Measurements from ENCODE around the gene C6orf132. TPM values are rescaled to one million over a fixed set of nuclear protein-coding genes. Genes with fewer than 3 reads are reported as not detected.

The C6orf132 gene
- total RNA-seq, 4 donors from 2014 or later: 0.83 to 2.1 (median 1.6) TPM

DNA sequence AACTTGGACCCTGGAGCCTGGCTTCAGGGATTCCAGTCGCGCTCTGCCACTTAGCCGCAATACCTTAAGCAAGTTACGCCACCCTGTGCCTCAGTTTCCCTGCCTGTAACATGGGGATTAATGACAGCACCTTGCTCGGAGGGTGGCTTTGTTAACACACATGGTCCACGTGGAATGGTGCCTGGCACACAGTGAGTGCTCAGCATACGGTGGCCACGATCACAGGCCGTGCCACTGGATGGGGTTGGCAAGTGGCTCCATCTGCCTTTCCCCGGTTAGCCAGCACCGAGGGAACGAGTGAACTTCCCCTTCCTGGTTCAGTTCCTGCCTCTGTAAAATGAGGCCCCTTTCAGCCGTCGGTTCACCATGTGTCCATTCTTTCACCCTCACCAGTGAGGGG, 17.2 kb downstream of the C6orf132 start:
- Histone ChIP-seq H3K27ac (replicated peaks in 1 of 4) (no peak overlapping the region), H3K9me3 (no peaks in the 10 kb centered on the region), H3K27me3 (no peaks in the 10 kb centered on the region), H3K36me3 (no peaks in the 10 kb centered on the region), H3K4me1 (peaks cover 0 to 4% (median 0%) of the 10 kb centered on the region in 4 donors), H3K4me3 (no peak overlapping the region)
- WGBS: 81% methylated on average over 14 of the region's 14 CpGs
- DNase-seq (ENCODE audit: extremely low spot score): no peak
- TF ChIP-seq, protein P1, sequence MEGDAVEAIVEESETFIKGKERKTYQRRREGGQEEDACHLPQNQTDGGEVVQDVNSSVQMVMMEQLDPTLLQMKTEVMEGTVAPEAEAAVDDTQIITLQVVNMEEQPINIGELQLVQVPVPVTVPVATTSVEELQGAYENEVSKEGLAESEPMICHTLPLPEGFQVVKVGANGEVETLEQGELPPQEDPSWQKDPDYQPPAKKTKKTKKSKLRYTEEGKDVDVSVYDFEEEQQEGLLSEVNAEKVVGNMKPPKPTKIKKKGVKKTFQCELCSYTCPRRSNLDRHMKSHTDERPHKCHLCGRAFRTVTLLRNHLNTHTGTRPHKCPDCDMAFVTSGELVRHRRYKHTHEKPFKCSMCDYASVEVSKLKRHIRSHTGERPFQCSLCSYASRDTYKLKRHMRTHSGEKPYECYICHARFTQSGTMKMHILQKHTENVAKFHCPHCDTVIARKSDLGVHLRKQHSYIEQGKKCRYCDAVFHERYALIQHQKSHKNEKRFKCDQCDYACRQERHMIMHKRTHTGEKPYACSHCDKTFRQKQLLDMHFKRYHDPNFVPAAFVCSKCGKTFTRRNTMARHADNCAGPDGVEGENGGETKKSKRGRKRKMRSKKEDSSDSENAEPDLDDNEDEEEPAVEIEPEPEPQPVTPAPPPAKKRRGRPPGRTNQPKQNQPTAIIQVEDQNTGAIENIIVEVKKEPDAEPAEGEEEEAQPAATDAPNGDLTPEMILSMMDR (IDR thresholded peaks at IDR 0.05): no peak
- TF ChIP-seq POLR2A (IDR thresholded peaks at IDR 0.05; ENCODE audit: low read depth): no peak
- no peak for TF ChIP-seq POLR2AphosphoS5 (IDR thresholded peaks at IDR 0.05)
- no peak for TF ChIP-seq EP300 (IDR thresholded peaks at IDR 0.05)
- intact Hi-C loops (cut with DNase I): no loop called here

DNA sequence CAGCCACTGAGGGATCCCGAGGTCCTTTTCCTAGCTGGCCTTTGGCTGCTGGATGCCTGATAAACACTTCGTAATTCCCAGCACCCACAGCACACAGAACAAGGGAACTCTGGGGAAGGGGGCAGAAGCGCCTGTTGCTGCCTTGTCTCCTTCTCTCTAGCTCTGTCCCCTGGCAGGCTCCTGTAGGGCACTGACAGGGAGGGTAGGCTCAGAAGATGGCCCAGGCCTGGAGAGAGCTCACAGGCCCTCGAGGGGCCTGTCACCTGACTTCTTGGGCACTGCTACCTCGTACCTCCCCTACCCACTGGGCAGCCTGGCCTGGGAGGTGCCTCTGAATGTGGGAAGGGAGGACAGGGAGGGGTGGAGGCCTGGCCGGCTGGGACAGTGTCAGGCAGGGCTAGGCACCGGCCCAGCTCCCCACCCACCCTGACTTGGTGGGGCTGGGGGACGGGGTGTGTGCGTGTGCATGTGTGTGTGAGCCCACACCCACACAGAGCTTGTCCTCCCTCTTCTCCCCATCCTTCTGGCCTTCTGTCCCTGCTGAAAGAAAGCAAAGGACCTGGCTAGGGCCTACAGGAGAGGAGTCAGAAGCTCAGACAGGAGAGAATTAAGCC, 18.1 kb downstream of the C6orf132 start:
- peak overlapping the region in 1 of 4 donors; percentile 34 for H3K27ac ChIP-seq (replicated peaks in 1 of 4)
- 80% methylated on average over 7 of the region's 9 CpGs for WGBS
- peaks cover 0 to 4% (median 0%) of the 10 kb centered on the region in 4 donors for H3K4me1 ChIP-seq

DNA sequence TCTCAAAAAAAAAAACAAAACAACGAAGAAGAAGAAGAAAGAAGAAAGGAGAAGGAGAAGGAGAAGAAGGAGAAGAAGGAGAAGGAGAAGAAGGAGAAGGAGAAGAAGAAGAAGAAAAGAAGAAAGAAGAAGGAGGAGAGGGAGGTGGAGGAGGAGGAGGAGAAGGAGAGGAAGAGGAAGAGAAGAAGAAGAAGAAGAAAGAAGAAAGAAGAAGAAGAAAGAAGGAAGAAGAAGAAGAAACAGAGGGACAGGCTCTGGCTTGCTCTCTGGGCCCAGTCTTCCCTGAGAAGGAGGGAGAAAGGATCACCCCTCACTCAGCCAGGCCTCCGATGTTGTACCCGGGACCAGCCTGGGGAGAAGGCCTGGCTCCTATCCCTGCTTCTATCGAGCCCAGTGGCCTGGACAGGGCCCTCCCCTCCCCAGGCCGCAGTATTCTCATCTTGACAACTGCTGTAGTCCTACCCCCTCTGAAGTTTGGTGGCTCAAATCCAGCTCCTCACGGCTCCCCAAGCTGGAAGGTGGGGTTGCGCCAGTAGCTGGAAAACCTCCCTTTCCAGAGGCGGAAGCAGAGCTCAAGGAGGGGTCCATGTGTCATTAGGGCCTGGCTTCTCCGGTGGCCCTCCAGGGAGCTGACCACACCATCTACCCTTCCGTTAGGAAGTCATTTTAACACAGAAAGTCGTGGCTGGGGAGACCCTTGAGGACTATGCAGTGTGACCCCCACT, 18.9 kb downstream of the C6orf132 start:
- Histone ChIP-seq H3K27me3 (no peaks in the 10 kb centered on the region), H3K9me3 (no peaks in the 10 kb centered on the region), H3K4me3 (no peak overlapping the region), H3K36me3 (no peaks in the 10 kb centered on the region), H3K27ac (replicated peaks in 1 of 4) (peak overlapping the region in 1 of 4 donors; percentile 34), H3K4me1 (peaks cover 2 to 4% (median 2%) of the 10 kb centered on the region in 4 donors)
- no peak for TF ChIP-seq EP300 (IDR thresholded peaks at IDR 0.05)
- TF ChIP-seq POLR2AphosphoS5 (IDR thresholded peaks at IDR 0.05): no peak
- no peak for TF ChIP-seq POLR2A (IDR thresholded peaks at IDR 0.05; ENCODE audit: low read depth)
- TF ChIP-seq, protein P1 (IDR thresholded peaks at IDR 0.05): no peak
- DNase-seq (ENCODE audit: extremely low spot score): no peak
- 83% methylated on average over 8 of the region's 11 CpGs for WGBS
- intact Hi-C loops (cut with DNase I): no loop called here

More for the DNA sequence above, 18.1 kb downstream of the C6orf132 start:
- intact Hi-C loops (cut with DNase I): no loop called here
- H3K9me3 ChIP-seq: no peaks in the 10 kb centered on the region
- DNase-seq (ENCODE audit: extremely low spot score): no peak
- H3K27me3 ChIP-seq: no peaks in the 10 kb centered on the region
- no peaks in the 10 kb centered on the region for H3K36me3 ChIP-seq
- TF ChIP-seq POLR2AphosphoS5 (IDR thresholded peaks at IDR 0.05): no peak
- TF ChIP-seq, protein P1 (IDR thresholded peaks at IDR 0.05): no peak
- no peak for TF ChIP-seq POLR2A (IDR thresholded peaks at IDR 0.05; ENCODE audit: low read depth)
- no peak for TF ChIP-seq EP300 (IDR thresholded peaks at IDR 0.05)
- no peak overlapping the region for H3K4me3 ChIP-seq

DNA sequence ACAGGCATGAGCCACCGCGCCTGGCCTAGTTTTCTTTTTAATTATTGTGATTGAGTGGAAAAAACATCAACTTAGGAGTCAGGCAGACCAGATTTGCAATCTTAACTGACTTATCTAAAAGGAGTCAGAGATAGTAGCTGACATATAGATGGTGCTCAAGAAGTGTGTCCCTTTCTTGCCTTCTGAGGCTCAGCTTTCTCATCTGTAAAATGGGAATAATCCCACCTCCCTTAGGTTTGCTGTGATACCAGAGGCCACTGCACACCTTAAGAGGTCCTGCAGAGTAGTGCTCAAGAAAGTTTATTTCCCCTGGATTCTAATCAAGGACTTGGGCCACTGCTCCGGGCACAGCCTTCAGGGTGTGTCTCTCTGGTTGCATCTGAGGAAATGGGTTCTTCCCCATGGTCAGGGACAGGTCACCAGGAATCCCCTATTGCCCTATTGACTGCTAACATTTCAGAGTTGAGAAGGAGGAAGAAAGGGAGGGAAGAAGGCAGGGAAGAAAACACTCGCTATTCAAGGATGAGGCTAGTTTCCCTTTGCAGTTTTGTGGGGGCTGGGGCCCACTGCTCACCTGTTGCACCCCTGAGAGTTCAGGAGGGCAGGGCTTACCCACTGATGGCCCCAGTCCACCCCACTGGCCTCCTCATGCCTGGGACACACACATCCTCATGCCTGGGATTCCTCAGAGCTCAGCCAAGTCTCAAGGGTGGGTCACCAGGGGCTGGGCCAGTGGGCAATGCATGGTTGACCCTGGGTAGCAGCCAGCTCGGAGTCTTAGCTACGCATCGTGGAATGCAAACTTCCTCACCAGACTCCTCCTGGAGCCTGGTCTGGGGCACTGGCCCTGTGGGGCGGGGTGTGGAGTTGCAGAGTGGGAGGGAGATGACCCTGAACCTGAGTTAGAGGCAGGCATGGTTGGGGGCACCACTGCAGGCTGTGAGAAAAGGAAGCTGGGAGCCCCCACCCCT, 21.2 kb downstream of the C6orf132 start:
- no peak for DNase-seq (ENCODE audit: extremely low spot score)
- TF ChIP-seq POLR2AphosphoS5 (IDR thresholded peaks at IDR 0.05) (no peak), POLR2A (IDR thresholded peaks at IDR 0.05; ENCODE audit: low read depth) (no peak), EP300 (IDR thresholded peaks at IDR 0.05) (no peak)
- TF ChIP-seq, protein P1 (IDR thresholded peaks at IDR 0.05): no peak
- no peak overlapping the region for H3K27ac ChIP-seq (replicated peaks in 1 of 4)
- H3K4me1 ChIP-seq: peaks cover 5 to 11% (median 8%) of the 10 kb centered on the region in 4 donors
- intact Hi-C loops (cut with DNase I): no loop called here
- H3K4me3 ChIP-seq: no peak overlapping the region
- H3K9me3 ChIP-seq: no peaks in the 10 kb centered on the region
- no peaks in the 10 kb centered on the region for H3K36me3 ChIP-seq
- WGBS: 83% methylated on average over 5 of the region's 8 CpGs
- H3K27me3 ChIP-seq: no peaks in the 10 kb centered on the region

Data from esophagus muscularis mucosa (tissue), 4 donors.